Ovary (tissue), 9 donors: ENCODE measurements around the gene DEPDC1B. TPM values are rescaled to one million over a fixed set of nuclear protein-coding genes. Genes with fewer than 3 reads are reported as not detected.

Experiments
- DNase-seq, 5 donors: peaks; one replicate each; pipeline ENCODE4 v3.0.0-alpha.2; 2019 to 2020
- H3K27ac ChIP-seq, 2 donors: fragments of 200-600 bp; one replicate each; pipeline versions ENCODE4 v1.5.1 to v1.8.0; 2019 to 2022
- H3K27me3 ChIP-seq: fragments of 200-600 bp; one replicate; pipeline ENCODE4 v1.8.0; 2022
- H3K36me3 ChIP-seq: fragments of 200-600 bp; sonication (generic); one replicate; pipeline ENCODE4 v1.5.1; 2019
- H3K4me1 ChIP-seq: one replicate; pipeline ENCODE4 v1.8.1; 2013; ENCODE audit warnings: mild to moderate bottlenecking, moderate library complexity; ENCODE audit not compliant: insufficient read depth
- H3K4me3 ChIP-seq: fragments of 200-600 bp; sonication (generic); one replicate; pipeline ENCODE4 v1.5.1; 2017
- H3K9me3 ChIP-seq, 2 donors: fragments of 200-600 bp in 1 of 2; sonication (generic) in 1 of 2; one replicate each; pipeline versions ENCODE4 v1.5.1 to v1.8.1; 2013 to 2019; ENCODE audit warnings: mild to moderate bottlenecking in 1 of 2, moderate library complexity in 1 of 2
- CTCF ChIP-seq, 3 donors: fragments of 450-650 bp in 2 of 3; fragments of 200-600 bp in 1 of 3; IDR thresholded peaks; one replicate each; pipeline versions ENCODE4 v1.5.1 to v1.8.0; 2016 to 2022; ENCODE audit warnings: antibody characterized with exemption in 3 of 3, mild to moderate bottlenecking in 1 of 3
- EP300 ChIP-seq: sonication (generic); formaldehyde crosslinking; IDR thresholded peaks from one replicate; pipeline ENCODE4 v1.6.1; 2017; ENCODE audit warnings: antibody characterized with exemption
- POLR2A ChIP-seq: fragments of 450-650 bp; IDR thresholded peaks from one replicate; pipeline ENCODE4 v1.6.1; 2017; ENCODE audit warnings: antibody characterized with exemption, mild to moderate bottlenecking, moderate library complexity
- WGBS, 3 donors: extraction: QIAGEN DNeasy Blood & Tissue Kit in 1 of 3; methylation state at CpG; one replicate each; pipeline versions ENCODE4 v1.1.5 to v1.1.7; 2013 to 2017; 5-methylcytosine and 5-hydroxymethylcytosine counted together
- intact Hi-C, 4 donors: fragments of 100-400 bp; cut with DNase I; formaldehyde crosslinking; loops; one replicate each; pipeline versions ENCODE4 v1.11.0 to v1.15.1; 2022 to 2023
- polyA plus RNA-seq, 2 donors: library from polyadenylated mRNA; stranded (reverse); fragments of 200-250 nt in 1 of 2; fragments of 350-450 nt in 1 of 2; fragmentation: Illumina TruSeq in 1 of 2; extraction: RNeasy Lipid Tissue Mini Kit (QIAGEN cat#74804) in 1 of 2; gene quantifications; one replicate each; pipeline ENCODE4 v1.2.3, GENCODE V29; 2013 to 2014
- total RNA-seq, 7 donors: library from RNA; depleted of rRNA in 2 of 7; stranded (reverse); fragments of >200 nt in 2 of 7; fragmentation: NEBNext Ultra II Directional in 3 of 7; extraction: Animal tissue kit (Norgen Biotek cat#: 25700) in 3 of 7; gene quantifications; one replicate each; pipeline versions ENCODE4 v1.1.0 to v1.2.4, GENCODE V29; 2016 to 2023
- donor health status: DM: no; HTN: no; CAD: no; lungs with moderate emphysema.
- donor health status: DM: no; HTN: no; CAD: no.
- donor health status: Bipolar disorder and iron deficiency.
- donor health status: DM: yes; HTN: yes; CAD: no.
- donor health status: DM: no; HTN: no; CAD: no.
- donor health status: DM: yes; HTN: yes; CAD: no.

DEPDC1B gene
- total and polyA plus RNA-seq, 9 donors: 0.36 to 1.2 (median 0.65) TPM; not detected in 3

- no peaks in the 10 kb centered on the region for H3K27me3 ChIP-seq
- intact Hi-C loops: no loop called here
- H3K9me3 ChIP-seq: no peaks in the 10 kb centered on the region
- H3K4me3 ChIP-seq: no peak overlapping the region
- TF ChIP-seq CTCF (IDR thresholded peaks at IDR 0.05) (no peak), POLR2A (no peak), EP300 (no peak)
- H3K36me3 ChIP-seq: no peaks in the 10 kb centered on the region
- 53 to 62% (median 55%) methylated on average over 8 of the region's 8 CpGs for WGBS, 3 donors
- H3K4me1 ChIP-seq: peaks cover 1% of the 10 kb centered on the region
- no peak overlapping the region for H3K27ac ChIP-seq
- DNase-seq: no peak
These were observed 1.5 kb upstream of the DEPDC1B start for GRCh38 chr5:60701321-60701968.

GRCh38 chr5:60700416-60700757, 421 bp upstream of the DEPDC1B start:
- no peak for DNase-seq
- WGBS, 3 donors: 0 to 1% (median 1%) methylated on average over 16 of the region's 16 CpGs
- Histone ChIP-seq H3K27ac (peak overlapping the region; percentile 1 to 62), H3K27me3 (no peaks in the 10 kb centered on the region), H3K4me1 (peaks cover 1% of the 10 kb centered on the region), H3K36me3 (no peaks in the 10 kb centered on the region), H3K9me3 (no peaks in the 10 kb centered on the region), H3K4me3 (peak overlapping the region; percentile 88)
- intact Hi-C loops: no loop called here
- TF ChIP-seq POLR2A (no peak), CTCF (IDR thresholded peaks at IDR 0.05) (no peak), EP300 (no peak)

GRCh38 chr5:60699288-60699608, 718 bp downstream of the DEPDC1B start:
- 0 to 1% (median 0%) methylated on average over 9 of the region's 9 CpGs for WGBS, 3 donors
- no peak for DNase-seq
- no peaks in the 10 kb centered on the region for H3K36me3 ChIP-seq
- H3K4me3 ChIP-seq: peak overlapping the region; percentile 88
- TF ChIP-seq POLR2A: no peak
- no peak for TF ChIP-seq CTCF (IDR thresholded peaks at IDR 0.05)
- TF ChIP-seq EP300: no peak
- H3K27ac ChIP-seq: no peak overlapping the region
- no peaks in the 10 kb centered on the region for H3K27me3 ChIP-seq
- H3K9me3 ChIP-seq: no peaks in the 10 kb centered on the region
- peaks cover 1% of the 10 kb centered on the region for H3K4me1 ChIP-seq
- intact Hi-C loops: no loop called here

GRCh38 chr5:60698336-60698735, 1.6 kb downstream of the DEPDC1B start:
- 85 to 92% (median 90%) methylated on average over 7 of the region's 7 CpGs for WGBS, 3 donors
- intact Hi-C loops: no loop called here
- H3K4me3 ChIP-seq: no peak overlapping the region
- DNase-seq: no peak
- TF ChIP-seq EP300: no peak
- TF ChIP-seq CTCF (IDR thresholded peaks at IDR 0.05): no peak
- TF ChIP-seq POLR2A: no peak
- peaks cover 1% of the 10 kb centered on the region for H3K4me1 ChIP-seq
- H3K36me3 ChIP-seq: no peaks in the 10 kb centered on the region
- no peaks in the 10 kb centered on the region for H3K27me3 ChIP-seq
- no peaks in the 10 kb centered on the region for H3K9me3 ChIP-seq
- no peak overlapping the region for H3K27ac ChIP-seq
